Lower leg skin (tissue), 3 donors: ENCODE measurements around the gene CDYL2.

Experiments used
- POLR2A ChIP-seq, 2 donors: fragments of 450-650 bp; IDR thresholded peaks; one replicate each; pipeline ENCODE4 v1.6.1; 2016 to 2017; ENCODE audit warnings: antibody characterized with exemption in 2 of 2, mild to moderate bottlenecking in 1 of 2, moderate library complexity in 1 of 2
- TF ChIP-seq, protein P1 (sequence below), 3 donors: fragments of 450-650 bp; IDR thresholded peaks; one replicate each; pipeline ENCODE4 v1.5.1; 2016; ENCODE audit warnings: antibody characterized with exemption in 3 of 3, mild to moderate bottlenecking in 3 of 3, moderate library complexity in 2 of 3

DNA sequence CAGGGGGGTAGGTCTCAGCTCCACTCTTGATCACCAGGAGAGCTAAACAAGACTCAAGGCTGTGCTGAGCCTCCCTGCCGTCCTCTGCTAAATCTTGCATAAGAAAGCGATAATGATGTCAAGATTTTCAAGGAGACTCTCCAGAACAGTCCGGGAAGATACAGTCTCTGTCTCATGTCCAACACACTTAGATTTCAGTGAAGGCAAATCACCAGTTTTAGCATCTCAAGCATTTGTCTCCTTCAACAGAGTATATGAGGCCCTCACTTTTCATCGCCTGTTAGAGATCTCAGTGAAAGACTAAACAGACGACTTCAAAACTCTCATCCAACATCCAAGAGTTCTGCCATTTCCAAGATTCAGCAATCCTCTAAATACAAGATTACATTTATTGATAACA, 13.6 kb downstream of the CDYL2 start:
- TF ChIP-seq, protein P1, sequence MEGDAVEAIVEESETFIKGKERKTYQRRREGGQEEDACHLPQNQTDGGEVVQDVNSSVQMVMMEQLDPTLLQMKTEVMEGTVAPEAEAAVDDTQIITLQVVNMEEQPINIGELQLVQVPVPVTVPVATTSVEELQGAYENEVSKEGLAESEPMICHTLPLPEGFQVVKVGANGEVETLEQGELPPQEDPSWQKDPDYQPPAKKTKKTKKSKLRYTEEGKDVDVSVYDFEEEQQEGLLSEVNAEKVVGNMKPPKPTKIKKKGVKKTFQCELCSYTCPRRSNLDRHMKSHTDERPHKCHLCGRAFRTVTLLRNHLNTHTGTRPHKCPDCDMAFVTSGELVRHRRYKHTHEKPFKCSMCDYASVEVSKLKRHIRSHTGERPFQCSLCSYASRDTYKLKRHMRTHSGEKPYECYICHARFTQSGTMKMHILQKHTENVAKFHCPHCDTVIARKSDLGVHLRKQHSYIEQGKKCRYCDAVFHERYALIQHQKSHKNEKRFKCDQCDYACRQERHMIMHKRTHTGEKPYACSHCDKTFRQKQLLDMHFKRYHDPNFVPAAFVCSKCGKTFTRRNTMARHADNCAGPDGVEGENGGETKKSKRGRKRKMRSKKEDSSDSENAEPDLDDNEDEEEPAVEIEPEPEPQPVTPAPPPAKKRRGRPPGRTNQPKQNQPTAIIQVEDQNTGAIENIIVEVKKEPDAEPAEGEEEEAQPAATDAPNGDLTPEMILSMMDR (IDR thresholded peaks at IDR 0.05): no peak
- no peak for TF ChIP-seq POLR2A (IDR thresholded peaks at IDR 0.05)
